G401.6 (cell line): ENCODE measurements around the gene INPP5D.
"Not testable (repeated sequence)": the region's sequence is repeated elsewhere in the genome, so short reads cannot be mapped to it uniquely, and the experiment has no call there.

ENCODE experiments used
- FAIRE-seq: peaks from 2 replicates; lab custom pipeline; 2012; peaks lifted over from hg19 to GRCh38; lab: Jason Lieb, UNC

Gene INPP5D

GRCh38 chr2:233094614-233095013, 34.5 kb downstream of the INPP5D start:
- FAIRE-seq: no peak

- FAIRE-seq: no peak
Measured at GRCh38 chr2:233096006-233096405, 35.9 kb downstream of the INPP5D start.

GRCh38 chr2:233098618-233099017, 38.5 kb downstream of the INPP5D start:
- FAIRE-seq: no peak

DNA sequence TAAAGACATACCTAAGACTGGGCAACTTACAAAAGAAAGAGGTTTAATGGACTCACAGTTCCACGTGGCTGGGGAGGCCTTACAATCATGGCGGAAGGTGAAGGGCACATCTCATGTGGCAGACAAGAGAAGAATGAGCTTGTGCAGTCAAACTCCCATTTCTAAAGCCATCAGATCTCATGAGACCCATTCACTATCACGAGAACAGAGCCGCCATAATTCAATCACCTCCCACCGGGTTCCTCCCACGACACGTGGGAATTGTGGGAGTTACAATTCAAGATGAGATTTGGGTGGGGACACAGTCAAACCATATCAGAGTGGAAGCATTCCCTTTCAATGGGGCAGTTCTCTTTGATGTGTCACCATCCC, 39.7 kb downstream of the INPP5D start:
- FAIRE-seq: not testable (repeated sequence)

DNA sequence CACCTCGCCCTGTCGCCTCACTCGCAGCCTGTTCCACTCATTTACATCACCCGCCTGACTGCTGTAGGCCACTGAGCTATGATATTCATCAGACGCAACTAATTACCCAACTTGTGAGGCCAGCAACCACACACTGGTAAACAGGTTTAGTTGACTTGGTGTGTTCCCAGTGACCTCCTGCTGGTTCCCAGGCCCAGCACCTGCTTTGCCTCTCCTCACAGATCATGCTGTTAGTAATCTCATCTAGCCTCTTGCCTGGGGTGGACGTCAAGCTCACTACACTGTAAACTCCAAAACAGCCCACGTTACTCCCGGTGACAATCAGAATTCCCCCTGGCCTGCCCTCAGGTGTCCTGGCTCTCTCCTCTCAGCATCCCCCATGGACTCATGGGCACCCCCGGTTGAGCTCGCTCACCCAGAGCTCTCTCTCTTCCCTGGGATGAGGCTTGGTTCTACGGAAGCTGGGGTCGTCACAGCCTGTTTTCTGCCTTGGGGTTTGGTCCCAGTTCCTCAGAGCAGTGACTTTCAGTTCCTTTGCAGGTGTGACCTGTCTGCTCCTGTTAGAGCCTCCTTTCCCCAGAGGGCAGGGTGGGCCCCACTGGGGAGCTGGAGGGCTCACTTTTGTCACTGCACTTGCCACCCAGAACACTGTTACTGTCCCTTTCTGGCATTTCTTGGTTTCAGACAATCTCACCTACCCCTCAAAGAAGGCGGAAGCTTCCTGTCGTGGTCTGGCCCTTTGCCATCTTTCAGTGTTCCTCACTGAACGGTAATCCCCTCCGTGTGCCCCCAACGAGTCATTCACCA, 40.3 kb downstream of the INPP5D start:
- FAIRE-seq: no peak

DNA sequence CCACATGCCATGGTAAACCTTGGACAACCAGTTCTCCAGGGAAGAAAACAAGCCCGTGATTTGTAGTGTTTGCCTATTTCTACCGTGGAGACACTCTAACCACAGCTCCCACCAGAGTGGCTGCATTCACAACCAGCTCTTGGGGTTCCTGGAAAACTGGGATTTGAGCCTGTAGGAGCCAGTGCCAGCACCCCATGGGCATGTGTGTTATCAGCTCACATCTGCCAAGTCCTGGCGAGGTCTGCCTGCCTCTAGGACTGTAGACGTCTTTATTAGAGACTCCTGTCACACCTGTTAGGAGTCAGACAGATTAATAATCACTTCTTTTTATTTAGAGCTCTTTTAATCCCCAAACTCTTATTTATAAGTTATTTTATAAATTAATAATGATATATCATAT, 41.0 kb downstream of the INPP5D start:
- no peak for FAIRE-seq

DNA sequence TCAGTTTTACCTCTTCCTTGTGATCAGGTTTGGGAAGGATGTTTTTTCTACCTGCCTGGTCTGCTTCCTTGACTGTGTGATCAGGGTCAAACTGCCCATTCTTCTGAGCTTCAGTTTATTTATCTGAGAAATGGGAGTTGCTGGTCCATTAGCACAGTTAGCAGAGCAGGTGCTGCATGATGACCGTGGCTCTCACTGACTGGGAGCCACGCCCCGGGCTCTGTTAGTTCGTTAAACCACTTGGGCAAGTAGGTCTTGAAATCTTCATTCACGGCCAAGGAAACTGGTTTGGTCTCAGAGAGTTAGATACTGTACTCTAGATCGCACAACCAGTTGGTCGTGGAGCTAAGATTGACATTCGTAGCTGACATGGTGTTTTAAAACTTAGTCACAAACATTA, 41.7 kb downstream of the INPP5D start:
- no peak for FAIRE-seq

- FAIRE-seq: no peak
Measured at GRCh38 chr2:233105156-233105895, 45.2 kb downstream of the INPP5D start.

- FAIRE-seq: no peak
Measured at GRCh38 chr2:233105930-233106329, 45.8 kb downstream of the INPP5D start.

DNA sequence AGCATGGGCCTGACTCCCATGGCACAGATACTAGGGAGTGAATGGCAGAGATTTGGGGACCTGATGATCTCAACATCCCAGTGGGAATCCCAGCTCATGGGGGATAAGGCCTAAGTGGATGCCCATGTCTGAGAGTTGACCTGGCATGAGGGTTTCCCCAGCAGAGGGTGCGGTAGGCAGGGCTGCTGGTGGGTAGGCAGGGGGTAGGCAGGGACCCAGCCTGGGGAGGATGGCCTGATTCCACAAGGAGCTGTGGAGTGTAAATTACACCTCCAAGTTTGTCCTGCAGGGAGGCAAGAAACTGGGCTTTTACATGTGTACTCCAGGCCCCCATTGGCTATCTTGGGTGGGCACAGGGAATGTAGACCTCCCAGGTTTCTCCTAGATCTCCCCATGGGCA, 46.9 kb downstream of the INPP5D start:
- no peak for FAIRE-seq

DNA sequence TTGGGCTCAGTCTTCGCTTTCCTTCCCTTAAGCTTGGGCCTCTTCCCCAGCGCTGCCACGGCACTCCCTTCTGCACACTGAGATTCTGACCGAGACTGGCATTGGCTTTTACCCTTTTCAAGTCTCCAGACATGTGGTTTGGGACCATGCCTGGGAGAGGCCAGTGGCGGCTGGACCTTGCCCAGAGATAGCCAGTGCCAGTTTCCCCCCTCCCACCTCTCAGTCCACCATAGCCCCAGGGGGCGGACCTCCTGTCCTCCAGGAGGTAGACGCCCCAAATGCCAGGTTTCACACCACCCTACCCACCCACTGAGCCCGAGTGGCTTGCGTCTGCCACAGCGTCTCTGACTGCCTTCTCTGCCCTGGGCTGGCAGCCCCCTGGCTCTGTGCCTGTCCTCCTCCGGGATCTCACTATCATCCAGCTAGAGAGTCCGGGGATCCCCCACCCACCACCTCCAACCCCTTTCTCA, 47.7 kb downstream of the INPP5D start:
- no peak for FAIRE-seq

- FAIRE-seq: no peak
Measured at GRCh38 chr2:233108611-233109490, 48.7 kb downstream of the INPP5D start.

DNA sequence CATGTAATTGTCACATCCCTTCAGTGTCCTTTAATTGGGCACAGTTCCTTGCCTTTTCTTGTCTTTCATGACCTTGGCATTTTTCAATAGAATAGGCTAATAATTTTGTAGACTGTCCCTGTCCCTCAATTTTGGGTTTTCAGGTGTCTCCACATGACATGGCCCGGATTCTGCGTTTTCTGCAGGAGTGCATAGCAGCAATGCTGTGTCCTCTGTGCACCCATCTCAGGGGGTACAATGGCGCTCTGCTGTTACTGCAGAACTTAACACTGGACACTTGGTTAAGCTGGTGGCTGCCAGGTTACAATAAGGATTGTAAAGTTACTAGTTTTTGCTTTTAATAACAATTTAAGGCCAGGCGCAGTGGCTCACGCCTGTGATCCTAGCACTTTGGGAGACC, 51.3 kb downstream of the INPP5D start:
- FAIRE-seq: no peak

- no peak for FAIRE-seq
Measured at GRCh38 chr2:233112329-233112728, 52.2 kb downstream of the INPP5D start.

- no peak for FAIRE-seq
Measured at GRCh38 chr2:233112776-233113452, 52.8 kb downstream of the INPP5D start.

GRCh38 chr2:233114421-233114861, 54.3 kb downstream of the INPP5D start:
- no peak for FAIRE-seq

GRCh38 chr2:233115121-233115520, 55.0 kb downstream of the INPP5D start:
- FAIRE-seq: no peak

DNA sequence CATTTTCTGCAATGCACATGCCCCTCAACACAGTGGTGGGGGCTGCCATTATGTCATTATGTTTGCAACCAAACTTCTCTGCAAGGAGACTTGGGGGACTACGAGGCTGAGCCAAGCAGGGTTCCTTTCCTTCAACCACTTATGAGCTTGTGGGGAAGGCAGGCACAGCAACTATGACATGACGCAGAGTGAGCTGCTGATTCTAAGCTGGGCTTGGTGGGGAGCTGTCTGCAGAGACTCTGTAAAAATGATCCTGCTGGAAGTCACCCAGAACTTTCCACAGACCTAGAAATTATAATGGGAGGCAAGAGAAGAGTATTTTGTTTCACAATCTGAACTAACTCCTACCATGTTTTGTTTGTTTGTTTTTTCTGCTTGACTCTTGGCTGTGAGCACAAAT, 55.6 kb downstream of the INPP5D start:
- no peak for FAIRE-seq

DNA sequence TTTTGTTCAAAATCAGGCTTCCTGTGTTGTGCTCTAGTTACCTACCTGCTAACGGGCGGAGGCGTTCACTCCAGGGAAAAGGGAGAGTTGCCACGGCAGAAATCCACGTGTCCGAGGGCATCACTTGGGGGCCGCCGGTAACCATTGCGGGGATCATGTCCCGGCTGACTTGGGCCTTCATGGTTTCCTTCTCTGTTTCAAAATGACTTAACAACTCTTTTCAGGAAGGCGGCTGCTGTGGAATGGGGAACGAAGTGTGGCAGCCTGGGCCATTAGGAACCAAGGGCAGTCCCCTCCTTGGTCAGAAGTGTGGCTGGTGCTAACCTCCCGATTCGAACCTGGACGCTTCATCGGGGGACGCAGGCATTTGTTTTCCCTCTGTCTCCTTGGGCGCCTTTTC, 56.8 kb downstream of the INPP5D start:
- FAIRE-seq: no peak

GRCh38 chr2:233117351-233117750, 57.2 kb downstream of the INPP5D start:
- no peak for FAIRE-seq

GRCh38 chr2:233117811-233118647, 57.9 kb downstream of the INPP5D start:
- no peak for FAIRE-seq
